Measurements from ENCODE around the gene MIA3. TPM values are rescaled to one million over a fixed set of nuclear protein-coding genes. Genes with fewer than 3 reads are reported as not detected.

MIA3 gene
- total RNA-seq, 1 donor from 2014 or later, result 66.0 TPM

DNA sequence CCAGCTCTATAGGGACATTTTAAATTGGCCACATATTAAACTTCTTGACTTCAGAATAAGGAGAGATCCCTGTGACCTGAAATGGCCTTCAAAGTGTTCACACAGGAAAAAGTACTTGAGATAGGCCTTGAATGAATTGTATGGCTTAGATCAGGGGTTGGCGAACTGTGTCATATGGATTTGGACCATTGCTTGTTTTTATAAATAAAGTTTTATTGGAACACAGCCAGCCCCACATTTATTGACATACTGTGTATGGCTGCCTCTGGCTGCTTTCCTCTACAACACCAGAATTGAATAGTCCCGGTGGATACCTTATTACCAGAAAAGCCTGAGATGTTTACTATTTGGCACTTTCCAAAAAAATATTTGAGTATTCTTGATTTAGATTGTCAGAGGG is 98.5 kb downstream of the MIA3 start:
- Histone ChIP-seq H3K27ac (no peak overlapping the region), H3K9me3 (no peaks in the 10 kb centered on the region), H3K27me3 (ENCODE audit: low read depth) (no peaks in the 10 kb centered on the region), H3K4me1 (peaks cover 12% of the 10 kb centered on the region), H3K36me3 (peaks cover 67% of the 10 kb centered on the region), H3K4me3 (no peak overlapping the region)
- DNase-seq, result no peak
- TF ChIP-seq, protein P1, sequence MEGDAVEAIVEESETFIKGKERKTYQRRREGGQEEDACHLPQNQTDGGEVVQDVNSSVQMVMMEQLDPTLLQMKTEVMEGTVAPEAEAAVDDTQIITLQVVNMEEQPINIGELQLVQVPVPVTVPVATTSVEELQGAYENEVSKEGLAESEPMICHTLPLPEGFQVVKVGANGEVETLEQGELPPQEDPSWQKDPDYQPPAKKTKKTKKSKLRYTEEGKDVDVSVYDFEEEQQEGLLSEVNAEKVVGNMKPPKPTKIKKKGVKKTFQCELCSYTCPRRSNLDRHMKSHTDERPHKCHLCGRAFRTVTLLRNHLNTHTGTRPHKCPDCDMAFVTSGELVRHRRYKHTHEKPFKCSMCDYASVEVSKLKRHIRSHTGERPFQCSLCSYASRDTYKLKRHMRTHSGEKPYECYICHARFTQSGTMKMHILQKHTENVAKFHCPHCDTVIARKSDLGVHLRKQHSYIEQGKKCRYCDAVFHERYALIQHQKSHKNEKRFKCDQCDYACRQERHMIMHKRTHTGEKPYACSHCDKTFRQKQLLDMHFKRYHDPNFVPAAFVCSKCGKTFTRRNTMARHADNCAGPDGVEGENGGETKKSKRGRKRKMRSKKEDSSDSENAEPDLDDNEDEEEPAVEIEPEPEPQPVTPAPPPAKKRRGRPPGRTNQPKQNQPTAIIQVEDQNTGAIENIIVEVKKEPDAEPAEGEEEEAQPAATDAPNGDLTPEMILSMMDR (IDR thresholded peaks at IDR 0.05), result no peak
- ATAC-seq, result no peak
- intact Hi-C loops (cut with DNase I), result no loop called here

Other genes with a start within 250 kb of the MIA3 start
- gene HHIPL2, start 70.0 kb upstream of the MIA3 start, total RNA-seq, result 0.97 TPM
- 9.7 TPM for gene TAF1A, start 28.2 kb upstream of the MIA3 start, total RNA-seq
- gene AIDA, start 94.4 kb downstream of the MIA3 start, total RNA-seq, result 92.5 TPM
- gene BROX, start 94.5 kb downstream of the MIA3 start, total RNA-seq, result 50.2 TPM
- gene FAM177B, start 119.1 kb downstream of the MIA3 start, total RNA-seq, result 0.56 TPM
- 31.1 TPM for gene DISP1, start 196.9 kb downstream of the MIA3 start, total RNA-seq